ENCODE results near the gene TMA16.

The TMA16 gene

GRCh38 chr4:163486321-163486720 lies 8.2 kb upstream of the TMA16 start:
- Histone ChIP-seq H3K9me3 (ENCODE audit: insufficient read depth, low read length) (peaks cover 7% of the 10 kb centered on the region; the same call in 1 of the 2 replicates), H3K9ac (ENCODE audit: insufficient read length, low read depth) (no peak overlapping the region), H3K36me3 (ENCODE audit: insufficient read depth, insufficient read length, low read length) (no peaks in the 10 kb centered on the region), H3K27me3 (ENCODE audit: insufficient read depth, insufficient read length) (no peaks in the 10 kb centered on the region), H3K4me1 (ENCODE audit: insufficient read depth, insufficient read length) (no peaks in the 10 kb centered on the region), H3K4me3 (ENCODE audit: insufficient read length, low read depth) (no peak overlapping the region)
- TF ChIP-seq SUZ12 (IDR thresholded peaks at IDR 0.05; ENCODE audit: extremely low read depth, insufficient read depth, insufficient read length) = no peak
- TF ChIP-seq ZNF274 (IDR thresholded peaks at IDR 0.05; ENCODE audit: low read depth, low read length) = no peak
- no peak for TF ChIP-seq YY1 (IDR thresholded peaks at IDR 0.05; ENCODE audit: insufficient read depth, insufficient read length)
- DNase-seq (ENCODE audit: low read depth, low spot score) = no peak

- TF ChIP-seq YY1 (IDR thresholded peaks at IDR 0.05; ENCODE audit: insufficient read depth, insufficient read length) (no peak), SUZ12 (IDR thresholded peaks at IDR 0.05; ENCODE audit: extremely low read depth, insufficient read depth, insufficient read length) (no peak), ZNF274 (IDR thresholded peaks at IDR 0.05; ENCODE audit: low read depth, low read length) (no peak)
- H3K4me3 ChIP-seq (ENCODE audit: insufficient read length, low read depth) = no peak overlapping the region
- H3K27me3 ChIP-seq (ENCODE audit: insufficient read depth, insufficient read length) = no peaks in the 10 kb centered on the region
- no peak overlapping the region for H3K9ac ChIP-seq (ENCODE audit: insufficient read length, low read depth)
- no peak for DNase-seq (ENCODE audit: low read depth, low spot score)
- no peaks in the 10 kb centered on the region for H3K4me1 ChIP-seq (ENCODE audit: insufficient read depth, insufficient read length)
- peaks cover 7% of the 10 kb centered on the region; the same call in 1 of the 2 replicates for H3K9me3 ChIP-seq (ENCODE audit: insufficient read depth, low read length)
- no peaks in the 10 kb centered on the region for H3K36me3 ChIP-seq (ENCODE audit: insufficient read depth, insufficient read length, low read length)
Measured at GRCh38 chr4:163489929-163490328, 4.6 kb upstream of the TMA16 start.

GRCh38 chr4:163492951-163493504 lies 1.5 kb upstream of the TMA16 start:
- H3K4me3 ChIP-seq (ENCODE audit: insufficient read length, low read depth) = no peak overlapping the region

GRCh38 chr4:163493643-163494359 lies 689 bp upstream of the TMA16 start:
- H3K4me3 ChIP-seq (ENCODE audit: insufficient read length, low read depth) = peak overlapping the region; percentile 84
- H3K9me3 ChIP-seq (ENCODE audit: insufficient read depth, low read length) = no peaks in the 10 kb centered on the region
- H3K27me3 ChIP-seq (ENCODE audit: insufficient read depth, insufficient read length) = no peaks in the 10 kb centered on the region
- no peak for DNase-seq (ENCODE audit: low read depth, low spot score)
- H3K36me3 ChIP-seq (ENCODE audit: insufficient read depth, insufficient read length, low read length) = peaks cover 14% of the 10 kb centered on the region
- no peaks in the 10 kb centered on the region for H3K4me1 ChIP-seq (ENCODE audit: insufficient read depth, insufficient read length)
- TF ChIP-seq YY1 (IDR thresholded peaks at IDR 0.05; ENCODE audit: insufficient read depth, insufficient read length) = no peak
- no peak for TF ChIP-seq ZNF274 (IDR thresholded peaks at IDR 0.05; ENCODE audit: low read depth, low read length)
- no peak for TF ChIP-seq SUZ12 (IDR thresholded peaks at IDR 0.05; ENCODE audit: extremely low read depth, insufficient read depth, insufficient read length)
- peak overlapping the region; percentile 80 for H3K9ac ChIP-seq (ENCODE audit: insufficient read length, low read depth)

More at GRCh38 chr4:163492951-163493504, 1.5 kb upstream of the TMA16 start:
- no peak for DNase-seq (ENCODE audit: low read depth, low spot score)
- Histone ChIP-seq H3K27me3 (ENCODE audit: insufficient read depth, insufficient read length) (no peaks in the 10 kb centered on the region), H3K9ac (ENCODE audit: insufficient read length, low read depth) (no peak overlapping the region), H3K36me3 (ENCODE audit: insufficient read depth, insufficient read length, low read length) (peaks cover 14% of the 10 kb centered on the region), H3K4me1 (ENCODE audit: insufficient read depth, insufficient read length) (no peaks in the 10 kb centered on the region), H3K9me3 (ENCODE audit: insufficient read depth, low read length) (no peaks in the 10 kb centered on the region)
- no peak for TF ChIP-seq SUZ12 (IDR thresholded peaks at IDR 0.05; ENCODE audit: extremely low read depth, insufficient read depth, insufficient read length)
- TF ChIP-seq YY1 (IDR thresholded peaks at IDR 0.05; ENCODE audit: insufficient read depth, insufficient read length) = no peak
- no peak for TF ChIP-seq ZNF274 (IDR thresholded peaks at IDR 0.05; ENCODE audit: low read depth, low read length)

GRCh38 chr4:163495900-163496299 lies 1.4 kb downstream of the TMA16 start:
- DNase-seq (ENCODE audit: low read depth, low spot score) = no peak
- H3K4me3 ChIP-seq (ENCODE audit: insufficient read length, low read depth) = peak overlapping the region; percentile 84
- TF ChIP-seq SUZ12 (IDR thresholded peaks at IDR 0.05; ENCODE audit: extremely low read depth, insufficient read depth, insufficient read length) (no peak), ZNF274 (IDR thresholded peaks at IDR 0.05; ENCODE audit: low read depth, low read length) (no peak), YY1 (IDR thresholded peaks at IDR 0.05; ENCODE audit: insufficient read depth, insufficient read length) (no peak)

DNA sequence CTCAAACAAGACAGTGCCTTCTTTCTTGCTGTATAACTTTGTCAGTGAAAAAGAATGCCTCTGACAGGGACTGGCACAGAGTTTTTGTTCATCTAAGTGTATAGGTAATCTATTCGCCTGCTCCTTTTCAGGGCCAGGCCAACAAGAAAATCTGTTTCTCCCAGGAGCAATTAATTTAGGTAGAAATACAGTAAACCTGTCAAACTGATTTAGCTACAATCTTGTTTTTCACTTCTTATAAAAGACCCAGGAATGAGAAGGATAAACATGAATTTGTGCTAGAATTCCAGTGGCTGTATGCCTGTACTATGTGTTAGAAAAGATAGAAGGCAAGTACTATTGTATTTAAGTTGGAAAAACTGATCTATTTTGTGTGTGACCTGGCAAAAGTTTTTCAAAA lies 6.1 kb downstream of the TMA16 start:
- H3K4me3 ChIP-seq (ENCODE audit: insufficient read length, low read depth) = no peak overlapping the region
- H3K36me3 ChIP-seq (ENCODE audit: insufficient read depth, insufficient read length, low read length) = peaks cover 14% of the 10 kb centered on the region

More at GRCh38 chr4:163495900-163496299, 1.4 kb downstream of the TMA16 start:
- Histone ChIP-seq H3K4me1 (ENCODE audit: insufficient read depth, insufficient read length) (no peaks in the 10 kb centered on the region), H3K9ac (ENCODE audit: insufficient read length, low read depth) (peak overlapping the region; percentile 95), H3K9me3 (ENCODE audit: insufficient read depth, low read length) (no peaks in the 10 kb centered on the region), H3K36me3 (ENCODE audit: insufficient read depth, insufficient read length, low read length) (peaks cover 14% of the 10 kb centered on the region), H3K27me3 (ENCODE audit: insufficient read depth, insufficient read length) (no peaks in the 10 kb centered on the region)

GRCh38 chr4:163505374-163505773 lies 10.9 kb downstream of the TMA16 start:
- Histone ChIP-seq H3K4me1 (ENCODE audit: insufficient read depth, insufficient read length) (no peaks in the 10 kb centered on the region), H3K36me3 (ENCODE audit: insufficient read depth, insufficient read length, low read length) (peaks cover 22% of the 10 kb centered on the region), H3K27me3 (ENCODE audit: insufficient read depth, insufficient read length) (no peaks in the 10 kb centered on the region), H3K4me3 (ENCODE audit: insufficient read length, low read depth) (no peak overlapping the region), H3K9ac (ENCODE audit: insufficient read length, low read depth) (no peak overlapping the region), H3K9me3 (ENCODE audit: insufficient read depth, low read length) (peaks cover 8% of the 10 kb centered on the region; the same call in 1 of the 2 replicates)
- no peak for DNase-seq (ENCODE audit: low read depth, low spot score)
- no peak for TF ChIP-seq YY1 (IDR thresholded peaks at IDR 0.05; ENCODE audit: insufficient read depth, insufficient read length)
- TF ChIP-seq ZNF274 (IDR thresholded peaks at IDR 0.05; ENCODE audit: low read depth, low read length) = no peak
- no peak for TF ChIP-seq SUZ12 (IDR thresholded peaks at IDR 0.05; ENCODE audit: extremely low read depth, insufficient read depth, insufficient read length)

More for the DNA sequence above, 6.1 kb downstream of the TMA16 start:
- Histone ChIP-seq H3K9me3 (ENCODE audit: insufficient read depth, low read length) (peaks cover 8% of the 10 kb centered on the region; the same call in 1 of the 2 replicates), H3K9ac (ENCODE audit: insufficient read length, low read depth) (no peak overlapping the region), H3K27me3 (ENCODE audit: insufficient read depth, insufficient read length) (no peaks in the 10 kb centered on the region), H3K4me1 (ENCODE audit: insufficient read depth, insufficient read length) (no peaks in the 10 kb centered on the region)
- DNase-seq (ENCODE audit: low read depth, low spot score) = no peak
- TF ChIP-seq YY1 (IDR thresholded peaks at IDR 0.05; ENCODE audit: insufficient read depth, insufficient read length) = no peak
- TF ChIP-seq SUZ12 (IDR thresholded peaks at IDR 0.05; ENCODE audit: extremely low read depth, insufficient read depth, insufficient read length) = no peak
- TF ChIP-seq ZNF274 (IDR thresholded peaks at IDR 0.05; ENCODE audit: low read depth, low read length) = no peak
